H1 (cell line): ENCODE measurements around the gene TEAD1. TPM values are rescaled to one million over a fixed set of nuclear protein-coding genes. Genes with fewer than 3 reads are reported as not detected.

Experiments used
- ATF3 ChIP-seq: IDR thresholded peaks from 2 replicates; pipeline ENCODE4 v1.6.1; 2011; ENCODE audit warnings: low read depth, mild to moderate bottlenecking, low read length; ENCODE audit not compliant: insufficient read depth
- CBX5 ChIP-seq: fragments of 300-800, 300-1000 bp; sonication (generic); IDR thresholded peaks from 2 replicates; pipeline ENCODE4 v1.7.1; 2016; ENCODE audit warnings: antibody characterized with exemption, low read length, low read depth
- CBX8 ChIP-seq: fragments of 300-800, 300-1000 bp; sonication (generic); IDR thresholded peaks from 2 replicates; pipeline ENCODE4 v1.7.1; 2016; ENCODE audit warnings: low read depth, low read length, borderline replicate concordance
- EP300 ChIP-seq, 2 experiments: IDR thresholded peaks; 1 replicate in 1 of 2; 2 replicates in 1 of 2; pipeline ENCODE4 v1.6.1; 2011 to 2012; ENCODE audit warnings: low read depth in 2 of 2, low read length in 2 of 2, mild to moderate bottlenecking in 2 of 2, borderline replicate concordance in 1 of 2, inconsistent platforms in 1 of 2, moderate library complexity in 1 of 2
- NRF1 ChIP-seq: IDR thresholded peaks from 2 replicates; pipeline ENCODE4 v1.6.1; 2011; ENCODE audit warnings: mild to moderate bottlenecking, low read depth, low read length, improper control_type of control experiment
- POLR2AphosphoS5 ChIP-seq: IDR thresholded peaks from 2 replicates; pipeline ENCODE4 v1.6.1; 2011; ENCODE audit warnings: low read depth, low read length
- RAD21 ChIP-seq, 2 experiments: IDR thresholded peaks in 1 of 2; conservative IDR thresholded peaks in 1 of 2; 2 replicates each; pipeline ENCODE4 v1.6.1; 2011; ENCODE audit warnings: low read depth in 2 of 2, low read length in 2 of 2, improper control_type of control experiment in 1 of 2, inconsistent platforms in 1 of 2, mild to moderate bottlenecking in 1 of 2, moderate library complexity in 1 of 2
- SIX5 ChIP-seq: IDR thresholded peaks from 2 replicates; pipeline ENCODE4 v1.6.1; 2011; ENCODE audit warnings: mild to moderate bottlenecking, low read depth, low read length
- TEAD4 ChIP-seq: IDR thresholded peaks from 2 replicates; pipeline ENCODE4 v1.6.1; 2012; ENCODE audit warnings: low read depth, low read length, inconsistent platforms, mixed read lengths
- polyA plus RNA-seq, 7 experiments: library from polyadenylated mRNA; depleted of rRNA in 3 of 7; stranded (reverse) in 5 of 7; unstranded in 2 of 7; fragments of >200 nt in 5 of 7; fragments of 200-250 nt in 2 of 7; gene quantifications; 1 replicate in 5 of 7; 2 replicates in 1 of 7; 4 replicates in 1 of 7; pipeline versions ENCODE4 v1.2.1 to v1.2.3, GENCODE V29; 2011 to 2013; ENCODE audit warnings: missing spikeins in 2 of 7, mixed read lengths in 2 of 7
- total RNA-seq: library from RNA; stranded (reverse); fragmentation: NEBNext Ultra II Directional; extraction: Animal tissue kit (Norgen Biotek cat#: 25700); gene quantifications from 2 replicates; pipeline ENCODE4 v1.2.1, GENCODE V29; 2021

The TEAD1 gene
- total and polyA plus RNA-seq, 2 of the 8 experiments (the other 6 are each of a cell fraction or from before 2014, with no cell fraction given) = 15.6 to 67.4 TPM

DNA sequence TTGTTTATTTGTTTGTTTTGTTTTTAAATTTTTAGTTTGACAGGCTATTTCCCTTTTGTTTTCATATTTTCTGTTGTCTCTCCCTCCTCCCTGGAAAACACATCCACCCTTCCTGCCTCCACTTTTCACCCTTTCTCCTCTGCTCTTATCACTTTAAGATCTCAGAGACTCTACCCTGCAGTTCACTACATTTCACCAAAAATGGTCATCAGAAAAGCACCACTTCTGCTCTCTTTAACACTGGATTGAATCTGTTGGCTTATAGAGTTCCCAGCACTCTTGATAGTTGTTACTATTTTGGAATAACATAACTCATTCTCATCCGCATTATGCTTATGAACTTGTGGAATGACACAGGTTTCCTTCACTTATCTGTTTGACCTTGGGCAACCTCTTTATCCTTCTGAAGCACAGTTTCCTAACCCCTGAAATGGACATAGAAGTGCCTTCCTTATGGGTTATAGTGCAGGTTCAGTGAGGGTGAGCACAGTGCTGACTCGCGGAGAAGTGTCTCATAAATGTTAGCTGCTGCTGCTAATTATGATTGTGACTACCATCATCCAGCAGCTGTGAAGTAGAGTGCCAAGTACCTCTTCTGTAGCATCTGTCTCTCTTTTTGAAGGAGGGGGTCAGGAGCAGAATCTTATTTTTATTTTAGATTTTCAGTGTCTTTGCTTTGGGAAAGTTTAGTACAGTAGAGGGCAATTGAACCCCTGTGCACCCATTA, 15.0 kb downstream of the TEAD1 start (continued):
- TF ChIP-seq SIX5 (no peak), EP300 (IDR thresholded peaks at IDR 0.05; ENCODE audit: borderline replicate concordance in 1 of 2, low read depth in 2 of 2, low read length in 2 of 2) (no peak), ATF3 (no peak), TEAD4 (no peak), RAD21 (IDR thresholded peaks at IDR 0.05 in 1 of 2, conservative IDR thresholded peaks at IDR 0.05 in 1 of 2; ENCODE audit: low read depth in 2 of 2, low read length in 2 of 2) (no peak), CBX8 (no peak), POLR2AphosphoS5 (no peak), CBX5 (no peak), NRF1 (no peak)
